ENCODE data around the gene ZP3. TPM values are rescaled to one million over a fixed set of nuclear protein-coding genes. Genes with fewer than 3 reads are reported as not detected.
"Not testable (repeated sequence)": the region's sequence is repeated elsewhere in the genome, so short reads cannot be mapped to it uniquely, and the experiment has no call there.

Gene ZP3
- total RNA-seq, 1 experiment from 2014 or later: 3.8 TPM

DNA sequence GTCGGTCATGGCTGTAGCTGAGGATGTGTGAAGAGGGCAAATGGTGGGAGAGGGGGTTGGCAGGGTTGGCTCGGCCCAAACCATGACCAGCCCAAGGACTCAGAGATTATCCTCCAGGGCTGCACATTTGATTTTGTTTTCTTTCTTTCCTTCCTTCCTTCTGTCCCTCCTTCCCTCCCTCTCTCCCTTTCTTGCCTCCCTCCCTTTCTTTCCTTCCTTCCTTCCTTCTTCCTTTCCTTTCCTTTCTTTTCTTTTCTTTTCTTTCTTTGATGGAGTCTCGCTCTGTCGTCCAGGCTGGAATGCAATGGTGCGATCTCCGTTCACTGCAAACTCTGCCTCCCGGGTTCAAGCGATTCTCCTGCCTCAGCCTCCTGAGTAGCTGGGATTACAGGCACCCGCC, 19.0 kb upstream of the ZP3 start:
- DNase-seq (ENCODE audit: low read depth): no peak

DNA sequence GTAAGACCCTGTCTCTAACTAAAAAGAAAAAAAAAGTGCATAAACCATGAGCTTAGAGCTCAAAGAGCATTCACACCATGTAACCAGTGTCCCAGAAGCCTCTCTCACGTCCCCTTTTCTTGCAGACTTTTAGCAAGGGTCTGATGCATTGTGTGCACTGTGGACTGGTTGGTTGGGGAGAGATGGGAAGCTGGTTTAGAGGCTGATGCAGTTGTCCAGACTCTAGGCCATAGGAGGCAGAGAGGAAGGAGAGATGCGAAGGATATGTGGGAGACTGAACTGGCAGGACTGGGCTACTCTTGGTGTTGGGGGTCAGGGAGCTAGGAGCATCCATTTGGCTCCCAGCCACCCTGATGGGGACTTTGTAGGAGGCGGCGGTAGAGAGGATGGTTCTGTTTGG, 17.0 kb upstream of the ZP3 start:
- DNase-seq (ENCODE audit: low read depth): no peak

- DNase-seq (ENCODE audit: low read depth): no peak
These were observed 16.6 kb upstream of the ZP3 start for GRCh38 chr7:76408121-76408560.

GRCh38 chr7:76409537-76409936, 15.2 kb upstream of the ZP3 start, which contains the start of gene SSC4D:
Gene SSC4D (minus strand): TSS chr7:76409697. CDS start chr7:76404439, 5,258 bp downstream.
- DNase-seq (ENCODE audit: low read depth): no peak

- DNase-seq (ENCODE audit: low read depth): no peak
These were observed 13.1 kb upstream of the ZP3 start for GRCh38 chr7:76411626-76412025.

DNA sequence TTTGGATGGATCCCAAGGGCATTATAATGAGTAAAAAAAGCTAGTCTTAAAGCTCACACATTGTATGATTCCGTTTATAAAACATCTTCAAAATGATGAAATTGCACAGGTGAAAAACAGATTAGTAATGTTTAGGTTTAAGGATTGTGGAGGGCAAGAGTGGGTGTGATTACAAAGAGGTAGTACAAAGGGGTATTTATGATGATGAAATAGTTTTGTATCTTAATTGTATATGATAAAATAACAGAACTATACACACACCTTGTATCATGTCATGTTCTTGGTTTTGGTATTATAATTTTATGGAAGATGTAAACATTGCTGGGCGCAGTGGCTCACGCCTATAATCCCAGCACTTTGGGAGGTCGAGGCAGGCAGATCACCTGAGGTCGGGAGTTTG, 12.5 kb upstream of the ZP3 start:
- no peak for DNase-seq (ENCODE audit: low read depth)

DNA sequence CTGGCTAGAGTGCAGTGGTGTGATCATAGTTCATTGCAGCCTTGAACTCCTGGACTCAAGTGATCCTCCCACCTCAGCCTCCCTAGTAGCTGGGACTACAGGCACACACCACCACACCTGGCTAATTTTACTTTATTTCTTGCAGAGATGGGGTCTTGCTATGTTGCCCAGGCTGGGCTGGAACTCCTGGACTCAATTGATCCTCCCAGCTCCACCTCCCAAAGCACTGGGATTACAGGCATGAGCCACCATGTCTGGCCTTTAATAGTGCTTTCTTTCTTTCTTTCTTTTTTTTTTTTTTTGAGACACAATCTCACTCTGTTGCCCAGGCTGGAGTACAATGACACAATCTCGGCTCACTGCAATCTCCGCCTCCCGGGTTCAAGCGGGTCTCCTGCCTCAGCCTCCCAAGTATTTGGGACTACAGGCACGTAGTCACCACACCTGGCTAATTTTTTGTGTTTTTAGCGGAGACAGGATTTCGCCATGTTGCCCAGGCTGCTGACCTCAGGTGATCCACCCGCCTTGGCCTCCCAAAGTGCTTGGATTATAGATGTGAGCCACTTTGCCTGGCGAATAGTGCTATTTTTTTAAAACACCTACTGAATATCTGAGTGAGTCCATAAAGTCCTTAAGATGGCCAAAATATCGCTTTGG, 7.0 kb upstream of the ZP3 start:
- DNase-seq (ENCODE audit: low read depth): not testable (repeated sequence)

GRCh38 chr7:76421097-76421496, 3.7 kb upstream of the ZP3 start:
- peak; percentile 93 for DNase-seq (ENCODE audit: low read depth)

- no peak for DNase-seq (ENCODE audit: low read depth)
These were observed 911 bp upstream of the ZP3 start for GRCh38 chr7:76423666-76424412.

DNA sequence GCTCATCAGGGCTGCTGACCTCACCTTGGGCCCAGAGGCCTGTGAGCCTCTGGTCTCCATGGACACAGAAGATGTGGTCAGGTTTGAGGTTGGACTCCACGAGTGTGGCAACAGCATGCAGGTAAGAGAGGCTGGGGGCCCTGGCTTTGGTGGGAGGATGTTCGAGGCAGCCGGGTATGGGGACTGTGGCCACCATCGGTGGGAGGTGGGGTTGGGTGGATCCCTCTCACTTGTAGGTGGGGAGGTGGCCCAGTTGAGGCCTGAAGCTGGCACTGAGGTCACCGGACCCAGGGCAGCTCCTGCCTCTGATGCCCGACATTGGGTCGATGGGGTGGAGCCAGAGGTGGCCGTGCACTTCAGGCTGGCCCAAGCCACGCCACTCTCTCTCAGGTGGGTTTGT, 406 bp downstream of the ZP3 start:
- DNase-seq (ENCODE audit: low read depth): no peak

DNA sequence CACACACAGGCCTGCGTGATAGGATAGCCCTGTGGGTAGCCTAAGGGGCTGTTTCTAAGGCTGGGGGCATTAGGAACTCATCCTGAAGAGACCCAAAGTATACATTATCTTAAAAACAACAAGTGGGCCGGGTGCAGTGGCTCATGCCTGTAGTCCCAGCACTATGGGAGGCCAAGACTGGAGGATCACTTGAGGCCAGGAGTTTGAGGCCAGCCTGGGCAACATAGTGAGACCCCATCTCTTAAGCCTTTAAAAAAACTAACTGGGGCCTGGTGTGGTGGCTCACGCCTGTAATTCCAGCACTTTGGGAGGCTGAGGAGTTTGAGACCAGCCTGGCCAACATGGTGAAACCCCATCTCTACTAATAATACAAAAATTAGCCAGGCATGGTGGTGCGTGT, 808 bp downstream of the ZP3 start:
- DNase-seq (ENCODE audit: low read depth): not testable (repeated sequence)

DNA sequence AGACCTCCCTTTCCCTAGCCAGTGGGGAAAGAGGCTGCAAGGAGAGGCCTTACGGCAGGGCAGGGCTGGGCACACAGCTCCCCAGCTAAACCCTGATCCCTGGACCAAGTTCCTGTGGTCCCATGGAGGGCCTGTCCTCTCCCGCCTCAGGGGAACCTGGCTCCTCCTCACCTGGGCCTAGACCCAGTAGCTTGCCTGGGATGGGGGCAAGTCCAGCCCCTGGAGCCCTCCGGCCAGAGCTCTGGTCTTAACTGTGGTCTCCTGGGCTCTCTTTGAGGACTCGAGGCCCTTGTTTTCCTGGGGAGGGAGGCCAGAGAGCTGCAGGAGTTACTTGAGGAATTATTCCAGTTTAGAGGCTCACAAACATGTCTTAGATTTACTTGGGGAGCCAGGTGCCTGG, 1.5 kb downstream of the ZP3 start:
- DNase-seq (ENCODE audit: low read depth): no peak

DNA sequence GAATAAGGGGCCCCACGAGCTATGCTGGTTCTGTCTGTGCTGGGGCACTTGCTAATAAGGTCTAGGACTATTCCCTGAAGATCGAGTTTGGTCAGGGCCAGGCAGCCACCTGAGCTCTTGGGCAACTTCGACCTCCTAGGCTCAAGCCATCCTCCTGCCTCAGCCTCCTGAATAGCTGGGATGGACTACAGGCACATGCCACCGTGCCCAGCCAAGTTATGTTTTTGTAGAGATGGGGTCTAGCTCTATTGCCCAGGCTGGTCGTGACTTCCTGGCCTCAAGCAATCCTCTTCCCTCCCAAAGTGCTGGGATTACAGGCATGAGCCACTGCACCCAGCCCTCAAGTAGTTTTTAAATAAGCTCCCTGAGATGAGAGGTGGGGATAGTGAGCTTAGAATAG, 2.9 kb downstream of the ZP3 start:
- DNase-seq (ENCODE audit: low read depth): no peak

GRCh38 chr7:76428149-76428823, 3.5 kb downstream of the ZP3 start:
- DNase-seq (ENCODE audit: low read depth): no peak

GRCh38 chr7:76428868-76429805, 4.4 kb downstream of the ZP3 start:
- DNase-seq (ENCODE audit: low read depth): peak; percentile 71

- no peak for DNase-seq (ENCODE audit: low read depth)
These were observed 5.5 kb downstream of the ZP3 start for GRCh38 chr7:76430211-76430610.

DNA sequence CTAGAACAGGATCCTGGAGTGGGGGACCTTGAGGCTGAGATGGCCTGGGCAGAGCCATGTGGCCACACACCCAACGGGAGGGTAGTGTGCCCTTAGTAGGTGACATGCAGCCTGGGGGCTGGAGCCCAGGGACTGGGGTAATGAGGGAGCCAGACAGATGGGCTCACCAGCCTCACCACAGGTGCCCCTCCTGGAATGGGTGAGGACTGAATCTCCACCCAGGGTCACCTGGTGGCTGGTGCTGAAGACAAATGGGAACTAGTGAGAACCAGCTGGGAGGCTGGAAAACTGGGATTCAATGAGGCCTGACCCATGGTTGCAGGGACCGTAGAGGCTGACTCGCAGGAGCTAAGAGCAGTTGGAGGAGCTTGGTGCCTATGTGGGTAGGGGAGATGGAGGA, 6.1 kb downstream of the ZP3 start:
- no peak for DNase-seq (ENCODE audit: low read depth)

- DNase-seq (ENCODE audit: low read depth): peak; percentile 85
These were observed 13.1 kb downstream of the ZP3 start for GRCh38 chr7:76437873-76438272.

DNA sequence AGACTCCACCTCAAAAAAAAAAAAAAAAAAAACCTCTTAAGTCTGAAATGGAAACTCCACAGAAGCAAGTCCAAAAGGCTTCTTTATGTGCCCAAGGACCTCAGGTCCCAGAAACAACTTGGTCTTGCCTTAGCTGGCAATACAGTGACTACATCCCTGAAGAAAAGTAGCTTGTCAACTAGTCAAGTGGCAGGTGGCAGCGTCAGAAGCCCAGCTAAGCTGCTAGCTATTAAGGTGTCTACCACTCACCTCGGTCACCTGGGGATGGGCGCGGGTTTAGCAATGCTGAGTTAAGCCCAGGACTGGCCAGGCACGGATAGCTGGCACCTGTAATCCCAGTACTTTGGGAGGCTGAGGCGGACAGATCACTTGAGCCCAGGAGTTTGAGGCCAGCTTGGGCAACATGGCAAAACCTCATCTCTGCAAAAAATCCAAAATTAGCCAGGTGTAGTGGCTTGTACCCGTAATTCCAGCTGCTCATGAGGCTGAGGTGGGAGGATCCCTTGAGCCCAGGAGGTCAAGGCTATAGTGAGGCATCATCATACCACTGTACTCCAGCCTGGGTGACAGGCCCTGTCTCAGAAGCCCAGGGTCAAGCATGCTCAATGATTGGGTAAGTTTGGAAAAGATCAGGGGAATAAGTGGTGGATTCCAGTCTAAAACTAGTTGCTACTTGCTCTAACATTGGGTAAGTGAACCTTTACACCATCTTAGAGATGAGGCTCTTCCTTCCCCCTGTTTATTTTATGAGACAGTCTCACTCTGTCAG, 14.6 kb downstream of the ZP3 start:
- DNase-seq (ENCODE audit: low read depth): not testable (repeated sequence)

GRCh38 chr7:76440404-76440803, 15.7 kb downstream of the ZP3 start:
- not testable (repeated sequence) for DNase-seq (ENCODE audit: low read depth)

- not testable (repeated sequence) for DNase-seq (ENCODE audit: low read depth)
These were observed 17.0 kb downstream of the ZP3 start for GRCh38 chr7:76441792-76442191.
